Loucy (cell line): Measurements from ENCODE around the gene INHBC.

Experiments used
- CTCF ChIP-seq: fragments of 200-600 bp; sonication (generic); conservative IDR thresholded peaks from 2 replicates; pipeline ENCODE4 v1.5.1; 2014; ENCODE audit warnings: mild to moderate bottlenecking, antibody characterized with exemption, low read length
- EZH2phosphoT487 ChIP-seq: fragments of 200-600 bp; IDR thresholded peaks from 2 replicates; pipeline ENCODE4 v1.6.1; 2018; ENCODE audit warnings: antibody characterized with exemption, mild to moderate bottlenecking, moderate library complexity, borderline replicate concordance

DNA sequence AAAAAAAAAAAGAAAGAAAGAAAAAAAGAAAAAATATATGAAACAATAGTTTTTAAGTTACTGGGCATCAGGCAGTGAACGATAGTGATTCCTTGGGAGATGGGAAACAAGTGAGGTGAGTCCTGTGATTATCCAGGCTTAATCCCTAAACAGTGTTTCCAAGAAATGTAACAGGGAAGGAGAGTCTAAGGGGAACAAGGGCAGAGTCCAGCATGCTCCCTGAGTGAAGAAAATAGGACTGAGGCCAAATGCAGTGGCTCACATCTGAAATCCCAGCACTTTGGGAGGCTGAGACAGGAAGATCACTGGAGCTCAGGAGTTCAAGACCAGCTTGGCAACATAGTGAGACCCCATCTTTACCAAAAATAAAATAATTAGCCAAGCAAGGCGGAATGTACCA lies 44.4 kb upstream of the INHBC start:
- TF ChIP-seq CTCF, result no peak
- TF ChIP-seq EZH2phosphoT487, result no peak
